HG03521 (cell line): ENCODE measurements around the gene NCOR2.
"Not testable (repeated sequence)": the region's sequence is repeated elsewhere in the genome, so short reads cannot be mapped to it uniquely, and the experiment has no call there.

Experiments
- ATAC-seq: cut with Tn5 transposase; IDR thresholded peaks from one replicate; pipeline ENCODE4 v1.9.1; 2021; ENCODE audit warnings: mild to moderate bottlenecking, moderate library complexity; ENCODE audit not compliant: unreplicated experiment

The NCOR2 gene

GRCh38 chr12:124601706-124602105 lies 34.3 kb upstream of the NCOR2 start:
- ATAC-seq = no peak

DNA sequence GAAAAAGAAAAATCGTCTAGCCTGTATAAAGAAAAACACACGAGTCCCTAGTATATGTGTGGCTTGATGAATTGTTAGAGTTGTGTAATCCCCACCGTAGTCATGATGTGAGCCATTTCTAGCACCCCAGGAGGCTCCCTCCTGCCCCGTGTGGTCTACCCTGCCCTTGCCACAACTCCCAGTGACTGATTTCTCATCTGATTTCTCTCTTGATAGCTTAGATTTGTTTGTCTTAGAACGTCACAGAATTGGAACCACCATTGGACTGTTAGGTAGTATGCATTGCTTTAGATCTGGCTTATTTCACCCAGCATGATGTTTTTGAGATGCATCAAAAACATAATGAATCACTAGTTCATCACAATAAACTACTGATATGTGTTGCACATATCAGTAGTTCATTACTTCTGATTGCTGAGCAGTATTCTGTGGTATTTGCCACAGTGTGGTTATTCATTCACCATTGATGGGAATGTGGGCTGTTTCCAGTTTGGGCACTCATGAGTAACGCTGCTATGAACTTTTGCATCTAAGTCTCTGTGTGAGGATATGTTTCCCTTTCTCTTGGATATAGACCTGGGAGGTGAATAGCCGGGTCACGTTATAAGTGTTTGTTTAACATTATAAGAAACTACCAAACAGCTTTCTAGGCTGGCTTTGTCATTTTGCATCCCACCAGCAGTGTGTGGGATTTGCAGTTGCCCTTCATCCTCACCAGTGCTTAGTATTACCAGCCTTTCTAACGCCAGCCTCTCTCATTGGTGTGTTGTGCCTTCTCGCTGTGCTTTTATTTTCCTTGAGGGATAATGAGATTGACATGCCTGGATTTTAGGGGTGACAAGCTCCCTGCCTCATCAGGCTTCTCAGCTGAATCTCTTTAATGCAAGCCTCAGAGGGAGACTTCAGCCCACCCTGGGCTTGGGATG lies 31.9 kb upstream of the NCOR2 start:
- no peak for ATAC-seq

DNA sequence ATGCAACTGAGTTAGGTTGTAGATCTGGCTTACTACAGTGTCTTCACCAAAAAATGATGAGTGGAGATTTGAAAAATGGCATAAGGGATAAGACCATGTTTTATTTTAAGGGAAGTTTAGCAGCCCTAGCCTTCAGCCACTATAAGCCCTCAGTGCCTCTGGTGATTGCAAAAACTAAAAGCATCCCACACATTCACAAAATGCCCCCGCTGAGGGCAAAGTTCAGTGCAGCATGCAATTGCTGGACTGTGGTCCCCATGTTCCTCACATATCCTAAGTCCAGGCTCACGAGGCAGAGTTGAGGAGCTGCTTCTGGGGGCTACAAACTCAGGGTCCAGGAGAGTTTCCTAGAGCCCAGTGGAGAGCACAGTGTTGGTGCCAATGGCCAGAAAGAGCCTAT lies 29.6 kb upstream of the NCOR2 start:
- ATAC-seq = no peak

GRCh38 chr12:124595444-124595843 lies 28.0 kb upstream of the NCOR2 start:
- ATAC-seq = no peak

DNA sequence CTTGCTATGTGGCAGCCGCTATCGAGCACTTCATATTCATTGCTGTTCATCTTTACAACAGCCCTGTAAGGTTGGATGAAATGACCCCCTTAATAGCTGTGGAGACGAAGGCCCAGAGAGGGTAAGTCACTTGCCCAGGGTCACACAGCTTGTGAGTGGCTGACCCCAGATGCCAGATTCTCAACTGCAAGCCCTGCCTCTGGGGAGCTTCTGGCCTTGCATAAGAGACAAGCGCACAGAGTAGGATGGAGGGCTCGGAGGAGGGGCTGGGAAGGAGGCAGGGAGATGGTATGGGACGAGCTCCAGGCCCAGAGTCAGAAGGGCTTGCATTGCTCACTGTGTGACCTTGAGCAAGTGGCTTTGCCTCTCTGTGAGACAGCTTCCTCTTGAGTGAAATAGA lies 27.4 kb upstream of the NCOR2 start:
- ATAC-seq = no peak

GRCh38 chr12:124593851-124594401 lies 26.5 kb upstream of the NCOR2 start:
- ATAC-seq = no peak

- ATAC-seq = no peak
Measured at GRCh38 chr12:124593176-124593575, 25.8 kb upstream of the NCOR2 start.

- ATAC-seq = no peak
Measured at GRCh38 chr12:124592481-124593160, 25.2 kb upstream of the NCOR2 start.

- no peak for ATAC-seq
Measured at GRCh38 chr12:124592050-124592449, 24.6 kb upstream of the NCOR2 start.

- ATAC-seq = no peak
Measured at GRCh38 chr12:124590447-124590846, 23.0 kb upstream of the NCOR2 start.

DNA sequence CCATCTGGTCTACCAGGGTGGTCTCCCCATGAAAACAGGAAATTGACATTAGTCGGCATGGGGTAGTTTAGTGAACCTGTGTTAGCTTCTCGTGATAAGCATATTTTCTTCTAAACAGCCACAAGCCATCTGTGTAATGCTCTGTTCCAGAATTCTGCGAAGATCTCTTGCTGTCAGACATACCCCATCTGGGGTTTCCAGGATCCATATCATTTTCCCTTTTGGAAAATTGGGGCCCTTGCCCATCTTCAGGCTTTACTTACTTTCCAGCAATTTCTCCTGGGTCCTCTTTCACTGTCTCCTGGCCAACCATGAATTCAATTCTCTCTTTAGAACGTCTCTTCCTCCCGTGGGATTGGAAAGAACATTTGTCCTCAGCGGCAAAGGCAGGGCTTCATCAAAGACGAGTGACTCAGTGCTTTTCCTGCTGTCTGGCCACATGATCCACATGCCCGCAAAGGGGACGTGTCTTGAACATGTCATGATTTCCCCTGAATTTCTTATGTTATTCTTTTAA lies 21.4 kb upstream of the NCOR2 start:
- no peak for ATAC-seq

GRCh38 chr12:124588018-124588634 lies 20.7 kb upstream of the NCOR2 start:
- no peak for ATAC-seq

DNA sequence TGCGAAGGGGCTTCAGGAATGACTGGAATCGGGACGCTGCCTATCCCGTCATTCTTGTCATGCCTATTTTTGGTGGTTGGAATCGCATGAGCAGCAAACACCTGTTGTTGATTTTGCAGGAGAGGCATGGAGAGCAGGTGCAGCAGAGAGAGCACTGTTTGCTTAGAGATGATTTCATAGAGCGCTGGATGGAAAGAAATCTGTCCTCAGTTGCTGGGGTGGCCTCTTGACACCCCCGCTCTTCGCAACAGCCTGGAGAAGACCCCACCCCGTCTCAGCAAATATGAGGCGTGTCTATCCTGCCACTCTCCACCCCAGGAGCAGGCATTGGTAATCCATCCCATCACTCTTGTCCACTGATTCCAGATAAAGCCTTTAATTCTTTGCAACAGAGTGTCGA lies 19.3 kb upstream of the NCOR2 start:
- no peak for ATAC-seq

DNA sequence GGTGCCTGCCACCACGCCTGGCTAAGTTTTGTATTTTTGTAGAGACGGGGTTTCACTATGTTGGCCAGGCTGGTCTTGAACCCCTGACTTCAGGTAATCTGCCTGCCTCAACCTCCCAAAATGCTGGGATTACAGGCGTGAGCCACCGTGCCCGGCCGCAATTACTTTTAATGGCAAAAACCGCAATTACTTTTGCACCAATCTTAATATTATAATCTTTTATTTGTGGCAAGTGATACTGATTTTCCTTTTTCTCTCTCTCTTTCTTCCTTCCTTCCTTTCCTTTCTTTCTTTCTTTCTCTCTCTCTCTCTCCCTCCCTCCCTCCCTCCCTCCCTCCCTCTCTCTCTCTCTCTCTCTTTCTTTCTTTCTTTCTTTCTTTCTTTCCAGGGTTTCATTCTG lies 17.1 kb upstream of the NCOR2 start:
- not testable (repeated sequence) for ATAC-seq

- ATAC-seq = no peak
Measured at GRCh38 chr12:124583854-124584253, 16.4 kb upstream of the NCOR2 start.

DNA sequence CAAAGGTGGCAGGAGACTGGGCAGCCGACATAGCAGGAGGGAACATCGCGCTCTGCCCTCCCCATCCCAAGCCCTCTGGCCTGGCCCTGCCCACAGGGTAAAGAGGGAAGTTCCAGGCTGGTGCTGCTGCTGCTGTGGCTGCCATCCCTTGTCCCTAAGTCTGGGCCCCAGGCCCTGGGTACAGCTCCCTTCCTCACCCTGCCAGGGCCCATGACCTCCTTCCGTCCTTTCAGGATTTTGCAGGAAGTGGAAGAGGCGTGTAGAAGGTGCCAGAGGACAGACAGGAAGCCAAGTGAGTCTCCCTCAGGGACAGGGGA lies 14.7 kb upstream of the NCOR2 start:
- no peak for ATAC-seq

GRCh38 chr12:124581307-124582107 lies 14.1 kb upstream of the NCOR2 start:
- ATAC-seq = no peak

- ATAC-seq = no peak
Measured at GRCh38 chr12:124579921-124580517, 12.6 kb upstream of the NCOR2 start.

- no peak for ATAC-seq
Measured at GRCh38 chr12:124578854-124579253, 11.4 kb upstream of the NCOR2 start.

GRCh38 chr12:124578445-124578844 lies 11.0 kb upstream of the NCOR2 start:
- no peak for ATAC-seq
